SK-N-SH treated with all-trans-retinoic acid at 6 μM for 48 hours (cell line): Measurements from ENCODE around the gene PIGN.
"Not testable (repeated sequence)": the region's sequence is repeated elsewhere in the genome, so short reads cannot be mapped to it uniquely, and the experiment has no call there.

Experiments
- ATAC-seq: fragments of 200-7000 bp; cut with Tn5 transposase; 3 replicates; pipeline ENCODE4 v1.9.1; 2020; ENCODE audit warnings: mild to moderate bottlenecking, moderate library complexity
- ARNTL ChIP-seq: fragments of 450-650 bp; formaldehyde crosslinking; IDR thresholded peaks from 2 replicates; pipeline ENCODE4 v1.5.0; 2020; ENCODE audit warnings: low read depth, mild to moderate bottlenecking, moderate library complexity, borderline replicate concordance
- BACH2 ChIP-seq: fragments of 250-450 bp; sonication (Bioruptor Pico); IDR thresholded peaks from 2 replicates; pipeline ENCODE4 v1.9.0; 2021; ENCODE audit warnings: mild to moderate bottlenecking, borderline replicate concordance
- CSDC2 ChIP-seq: fragments of 250-450 bp; sonication (Bioruptor Pico); IDR thresholded peaks from 2 replicates; pipeline ENCODE4 v1.5.0; 2020; ENCODE audit warnings: mild to moderate bottlenecking, moderate library complexity
- CSRNP3 ChIP-seq: fragments of 250-450 bp; sonication (Bioruptor Pico); IDR thresholded peaks from 2 replicates; pipeline ENCODE4 v1.5.1; 2021; ENCODE audit warnings: mild to moderate bottlenecking, moderate library complexity
- ESRRG ChIP-seq: fragments of 250-450 bp; sonication (Bioruptor Pico); IDR thresholded peaks from 2 replicates; pipeline ENCODE4 v1.6.1; 2021; ENCODE audit warnings: mild to moderate bottlenecking
- GLIS3 ChIP-seq: fragments of 250-450 bp; sonication (Bioruptor Pico); IDR thresholded peaks from 2 replicates; pipeline ENCODE4 v1.5.0; 2020; ENCODE audit warnings: mild to moderate bottlenecking, moderate library complexity
- ISL1 ChIP-seq: fragments of 250-450 bp; sonication (Bioruptor Pico); IDR thresholded peaks from 2 replicates; pipeline ENCODE4 v2.1.2; 2022; ENCODE audit warnings: mild to moderate bottlenecking, moderate library complexity
- OSR1 ChIP-seq: fragments of 250-450 bp; sonication (Bioruptor Pico); IDR thresholded peaks from 2 replicates; pipeline ENCODE4 v1.8.0; 2022; ENCODE audit warnings: moderate library complexity, mild to moderate bottlenecking, inconsistent platforms
- POU6F1 ChIP-seq: fragments of 250-450 bp; sonication (Bioruptor Pico); IDR thresholded peaks from 2 replicates; pipeline ENCODE4 v1.8.0; 2021; ENCODE audit warnings: low read depth, mild to moderate bottlenecking, moderate library complexity, borderline replicate concordance
- PPARA ChIP-seq: fragments of 250-450 bp; sonication (Bioruptor Pico); IDR thresholded peaks from 2 replicates; pipeline ENCODE4 v1.5.0; 2020; ENCODE audit warnings: mild to moderate bottlenecking, borderline replicate concordance
- RARB ChIP-seq: fragments of 250-450 bp; sonication (Bioruptor Pico); IDR thresholded peaks from 2 replicates; pipeline ENCODE4 v1.8.0; 2021; ENCODE audit warnings: mild to moderate bottlenecking, moderate library complexity
- SNAI2 ChIP-seq: fragments of 250-450 bp; sonication (Bioruptor Pico); IDR thresholded peaks from 2 replicates; pipeline ENCODE4 v1.5.0; 2020; ENCODE audit warnings: mild to moderate bottlenecking, moderate library complexity
- TCF4 ChIP-seq: fragments of 250-450 bp; sonication (Bioruptor Pico); IDR thresholded peaks from 2 replicates; pipeline ENCODE4 v1.8.0; 2021; ENCODE audit warnings: mild to moderate bottlenecking, moderate library complexity, borderline replicate concordance
- TOX ChIP-seq: fragments of 250-450 bp; sonication (Bioruptor Pico); IDR thresholded peaks from 2 replicates; pipeline ENCODE4 v1.8.0; 2021; ENCODE audit warnings: mild to moderate bottlenecking, moderate library complexity, borderline replicate concordance
- ZC3H10 ChIP-seq: fragments of 250-450 bp; sonication (Bioruptor Pico); IDR thresholded peaks from 2 replicates; pipeline ENCODE4 v1.5.1; 2021; ENCODE audit warnings: mild to moderate bottlenecking, moderate library complexity
- ZFP3 ChIP-seq: fragments of 250-450 bp; sonication (Bioruptor Pico); IDR thresholded peaks from 2 replicates; pipeline ENCODE4 v1.5.0; 2020; ENCODE audit warnings: mild to moderate bottlenecking, moderate library complexity
- ZFP30 ChIP-seq: fragments of 450-650 bp; formaldehyde crosslinking; IDR thresholded peaks from 2 replicates; pipeline ENCODE4 v1.5.0; 2022; ENCODE audit warnings: mild to moderate bottlenecking, moderate library complexity
- ZNF565 ChIP-seq: fragments of 450-650 bp; formaldehyde crosslinking; conservative IDR thresholded peaks from 2 replicates; pipeline ENCODE4 v1.5.0; 2020; ENCODE audit warnings: low read depth, mild to moderate bottlenecking, moderate library complexity
- ZNF70 ChIP-seq: fragments of 450-650 bp; formaldehyde crosslinking; IDR thresholded peaks from 2 replicates; pipeline ENCODE4 v1.5.0; 2020; ENCODE audit warnings: mild to moderate bottlenecking, moderate library complexity
- TF ChIP-seq, protein P1 (sequence below): fragments of 250-450 bp; sonication (Bioruptor Pico); IDR thresholded peaks from 2 replicates; pipeline ENCODE4 v1.5.1; 2020; ENCODE audit warnings: low read depth, mild to moderate bottlenecking, moderate library complexity
- TF ChIP-seq, protein P2 (sequence below): fragments of 250-450 bp; sonication (Bioruptor Pico); IDR thresholded peaks from 2 replicates; pipeline ENCODE4 v1.5.0; 2020; ENCODE audit warnings: mild to moderate bottlenecking, moderate library complexity

The PIGN gene

GRCh38 chr18:62175521-62175920 lies 11.3 kb downstream of the PIGN start:
- TF ChIP-seq SNAI2 (CRISPR knock-in tag) (no peak), ESRRG (no peak), ISL1 (no peak), TOX (CRISPR knock-in tag) (no peak), POU6F1 (CRISPR knock-in tag) (no peak), RARB (CRISPR knock-in tag) (no peak)
- TF ChIP-seq, all 23 proteins: peak for 0

GRCh38 chr18:62172298-62172697 lies 14.6 kb downstream of the PIGN start:
- ATAC-seq: no peak
- TF ChIP-seq ZNF70 (CRISPR knock-in tag): no peak
- no peak for TF ChIP-seq RARB (CRISPR knock-in tag)
- TF ChIP-seq PPARA (CRISPR knock-in tag): no peak
- TF ChIP-seq SNAI2 (CRISPR knock-in tag): no peak
- TF ChIP-seq, protein P1, sequence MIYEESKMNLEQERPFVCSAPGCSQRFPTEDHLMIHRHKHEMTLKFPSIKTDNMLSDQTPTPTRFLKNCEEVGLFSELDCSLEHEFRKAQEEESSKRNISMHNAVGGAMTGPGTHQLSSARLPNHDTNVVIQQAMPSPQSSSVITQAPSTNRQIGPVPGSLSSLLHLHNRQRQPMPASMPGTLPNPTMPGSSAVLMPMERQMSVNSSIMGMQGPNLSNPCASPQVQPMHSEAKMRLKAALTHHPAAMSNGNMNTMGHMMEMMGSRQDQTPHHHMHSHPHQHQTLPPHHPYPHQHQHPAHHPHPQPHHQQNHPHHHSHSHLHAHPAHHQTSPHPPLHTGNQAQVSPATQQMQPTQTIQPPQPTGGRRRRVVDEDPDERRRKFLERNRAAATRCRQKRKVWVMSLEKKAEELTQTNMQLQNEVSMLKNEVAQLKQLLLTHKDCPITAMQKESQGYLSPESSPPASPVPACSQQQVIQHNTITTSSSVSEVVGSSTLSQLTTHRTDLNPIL: no peak
- TF ChIP-seq TOX (CRISPR knock-in tag): no peak
- no peak for TF ChIP-seq ZC3H10 (CRISPR knock-in tag)
- TF ChIP-seq, protein P2, sequence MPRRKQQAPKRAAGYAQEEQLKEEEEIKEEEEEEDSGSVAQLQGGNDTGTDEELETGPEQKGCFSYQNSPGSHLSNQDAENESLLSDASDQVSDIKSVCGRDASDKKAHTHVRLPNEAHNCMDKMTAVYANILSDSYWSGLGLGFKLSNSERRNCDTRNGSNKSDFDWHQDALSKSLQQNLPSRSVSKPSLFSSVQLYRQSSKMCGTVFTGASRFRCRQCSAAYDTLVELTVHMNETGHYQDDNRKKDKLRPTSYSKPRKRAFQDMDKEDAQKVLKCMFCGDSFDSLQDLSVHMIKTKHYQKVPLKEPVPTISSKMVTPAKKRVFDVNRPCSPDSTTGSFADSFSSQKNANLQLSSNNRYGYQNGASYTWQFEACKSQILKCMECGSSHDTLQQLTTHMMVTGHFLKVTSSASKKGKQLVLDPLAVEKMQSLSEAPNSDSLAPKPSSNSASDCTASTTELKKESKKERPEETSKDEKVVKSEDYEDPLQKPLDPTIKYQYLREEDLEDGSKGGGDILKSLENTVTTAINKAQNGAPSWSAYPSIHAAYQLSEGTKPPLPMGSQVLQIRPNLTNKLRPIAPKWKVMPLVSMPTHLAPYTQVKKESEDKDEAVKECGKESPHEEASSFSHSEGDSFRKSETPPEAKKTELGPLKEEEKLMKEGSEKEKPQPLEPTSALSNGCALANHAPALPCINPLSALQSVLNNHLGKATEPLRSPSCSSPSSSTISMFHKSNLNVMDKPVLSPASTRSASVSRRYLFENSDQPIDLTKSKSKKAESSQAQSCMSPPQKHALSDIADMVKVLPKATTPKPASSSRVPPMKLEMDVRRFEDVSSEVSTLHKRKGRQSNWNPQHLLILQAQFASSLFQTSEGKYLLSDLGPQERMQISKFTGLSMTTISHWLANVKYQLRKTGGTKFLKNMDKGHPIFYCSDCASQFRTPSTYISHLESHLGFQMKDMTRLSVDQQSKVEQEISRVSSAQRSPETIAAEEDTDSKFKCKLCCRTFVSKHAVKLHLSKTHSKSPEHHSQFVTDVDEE (CRISPR knock-in tag): no peak
- TF ChIP-seq ESRRG: no peak
- TF ChIP-seq ISL1: no peak
- TF ChIP-seq TCF4: no peak
- TF ChIP-seq OSR1 (CRISPR knock-in tag): no peak

More at GRCh38 chr18:62175521-62175920, 11.3 kb downstream of the PIGN start:
- ATAC-seq: no peak

- TF ChIP-seq TOX (CRISPR knock-in tag): no peak
- TF ChIP-seq SNAI2 (CRISPR knock-in tag): no peak
- TF ChIP-seq ZFP30 (CRISPR knock-in tag): no peak
- TF ChIP-seq PPARA (CRISPR knock-in tag): no peak
- TF ChIP-seq, protein P2 (CRISPR knock-in tag): no peak
- TF ChIP-seq ZC3H10 (CRISPR knock-in tag): no peak
- TF ChIP-seq, all 23 proteins: peak for 0
- ATAC-seq: no peak
Measured at GRCh38 chr18:62170857-62171256, 16.0 kb downstream of the PIGN start.

DNA sequence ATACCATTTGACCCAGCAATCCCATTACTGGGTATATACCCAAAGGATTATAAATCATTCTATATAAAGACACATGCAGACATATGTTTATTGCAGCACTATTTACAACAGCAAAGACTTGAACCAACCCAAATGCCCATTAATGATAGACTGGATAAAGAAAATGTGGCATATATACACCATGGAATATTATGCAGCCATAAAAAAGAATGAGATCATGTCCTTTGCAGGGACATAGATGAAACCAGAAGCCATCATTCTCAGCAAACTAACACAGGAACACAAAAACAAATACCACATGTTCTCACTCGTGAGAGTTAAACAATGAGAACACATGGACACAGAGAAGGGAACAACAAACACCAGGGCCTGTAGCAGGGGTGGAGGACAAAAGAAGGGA lies 20.3 kb downstream of the PIGN start:
- not testable (repeated sequence) for ATAC-seq

- ATAC-seq: no peak
- TF ChIP-seq ARNTL: no peak
- TF ChIP-seq BACH2 (CRISPR knock-in tag): no peak
- TF ChIP-seq SNAI2 (CRISPR knock-in tag): no peak
- no peak for TF ChIP-seq GLIS3 (CRISPR knock-in tag)
- no peak for TF ChIP-seq ESRRG
- no peak for TF ChIP-seq ISL1
- TF ChIP-seq CSRNP3 (CRISPR knock-in tag): no peak
- no peak for TF ChIP-seq ZNF565
- no peak for TF ChIP-seq TOX (CRISPR knock-in tag)
- TF ChIP-seq CSDC2 (CRISPR knock-in tag): no peak
- TF ChIP-seq TCF4: no peak
- no peak for TF ChIP-seq PPARA (CRISPR knock-in tag)
- TF ChIP-seq RARB (CRISPR knock-in tag): no peak
- TF ChIP-seq, protein P1: no peak
- no peak for TF ChIP-seq ZFP3 (CRISPR knock-in tag)
Measured at GRCh38 chr18:62165583-62165982, 21.3 kb downstream of the PIGN start.
